Measurements from ENCODE around the gene ZNF804B.

ZNF804B gene

DNA sequence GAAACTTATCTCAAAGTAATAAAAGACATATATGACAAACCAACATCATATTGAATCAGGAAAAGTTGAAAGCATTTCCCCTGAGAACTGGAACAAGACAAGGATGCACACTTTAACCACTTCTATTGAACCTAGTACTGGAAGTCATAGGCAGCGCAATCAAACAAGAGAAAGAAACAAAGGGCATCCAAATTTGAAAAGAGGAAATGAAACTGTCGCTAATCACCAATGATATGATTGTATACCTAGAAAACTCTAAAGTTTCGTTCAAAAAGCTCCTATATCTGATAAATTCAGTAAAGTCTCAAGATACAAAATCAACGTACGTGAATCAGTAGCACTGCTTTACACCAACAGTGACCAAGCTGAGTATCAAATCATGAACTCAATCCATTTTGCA, 173.8 kb downstream of the ZNF804B start (continued):
- TF ChIP-seq ZNF701 (tag by site-specific recombination; IDR thresholded peaks at IDR 0.05) (no peak), ZNF560 (tag by site-specific recombination; IDR thresholded peaks at IDR 0.05; ENCODE audit: borderline replicate concordance) (no peak), ZXDB (tag by site-specific recombination; IDR thresholded peaks at IDR 0.05) (no peak)
- TF ChIP-seq, protein P1, sequence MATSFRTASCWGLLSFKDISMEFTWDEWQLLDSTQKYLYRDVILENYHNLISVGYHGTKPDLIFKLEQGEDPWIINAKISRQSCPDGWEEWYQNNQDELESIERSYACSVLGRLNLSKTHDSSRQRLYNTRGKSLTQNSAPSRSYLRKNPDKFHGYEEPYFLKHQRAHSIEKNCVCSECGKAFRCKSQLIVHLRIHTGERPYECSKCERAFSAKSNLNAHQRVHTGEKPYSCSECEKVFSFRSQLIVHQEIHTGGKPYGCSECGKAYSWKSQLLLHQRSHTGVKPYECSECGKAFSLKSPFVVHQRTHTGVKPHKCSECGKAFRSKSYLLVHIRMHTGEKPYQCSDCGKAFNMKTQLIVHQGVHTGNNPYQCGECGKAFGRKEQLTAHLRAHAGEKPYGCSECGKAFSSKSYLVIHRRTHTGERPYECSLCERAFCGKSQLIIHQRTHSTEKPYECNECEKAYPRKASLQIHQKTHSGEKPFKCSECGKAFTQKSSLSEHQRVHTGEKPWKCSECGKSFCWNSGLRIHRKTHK (tag by site-specific recombination; IDR thresholded peaks at IDR 0.05): no peak

DNA sequence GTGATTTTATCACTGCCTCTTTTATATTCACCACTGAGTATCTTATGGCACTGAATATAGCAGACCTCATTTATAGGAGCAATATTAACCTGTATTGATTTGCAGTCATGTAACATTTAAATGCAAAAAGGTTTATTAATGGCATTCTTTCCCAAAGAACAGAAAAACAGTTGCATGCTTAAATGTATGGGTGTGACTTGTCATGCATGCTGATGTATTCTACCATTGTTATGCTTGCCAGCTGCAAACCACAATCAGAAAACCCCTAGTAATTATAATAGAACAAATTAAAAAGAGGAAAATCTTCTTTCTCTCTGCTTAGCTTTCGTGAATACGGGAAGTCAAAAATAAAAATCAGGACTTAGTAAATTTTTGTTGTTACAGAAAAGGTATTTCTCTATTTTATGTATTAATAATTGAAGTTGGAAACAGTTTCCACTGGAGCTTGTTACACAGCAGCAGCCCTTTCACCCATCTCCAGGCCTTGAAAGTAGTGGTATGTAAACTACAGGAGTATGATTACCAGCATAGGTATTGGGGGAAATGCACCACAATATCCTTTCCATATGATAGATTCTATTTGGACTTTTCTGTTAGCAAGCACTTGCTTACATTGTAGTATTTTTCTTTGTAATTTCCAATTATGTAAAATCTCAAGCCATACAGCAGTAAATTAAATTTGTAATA, 183.5 kb downstream of the ZNF804B start:
- Histone ChIP-seq H3K4me1 (ENCODE audit: control insufficient read depth, insufficient read depth, low read length) (no peaks in the 10 kb centered on the region), H3K27ac (ENCODE audit: extremely low read depth, low read depth, low read length) (no peak overlapping the region), H3K36me3 (ENCODE audit: control insufficient read depth in 2 of 2, insufficient read depth in 1 of 2, low read length in 2 of 2) (no peaks in the 10 kb centered on the region), H3K4me3 (ENCODE audit: low read depth, low read length) (no peak overlapping the region), H3K9me3 (ENCODE audit: control insufficient read depth, insufficient read depth, low read depth, low read length) (no peaks in the 10 kb centered on the region)
- TF ChIP-seq ZNF138 (tag by site-specific recombination; IDR thresholded peaks at IDR 0.05; ENCODE audit: borderline replicate concordance): no peak
- POLR2A ChIA-PET: no interaction called here
- CTCF ChIA-PET: interaction anchor here (0.5 kb wide), 1 partner anchor 357 kb away, joined by 4 read pairs; no protein-coding TSS in a partner anchor

DNA sequence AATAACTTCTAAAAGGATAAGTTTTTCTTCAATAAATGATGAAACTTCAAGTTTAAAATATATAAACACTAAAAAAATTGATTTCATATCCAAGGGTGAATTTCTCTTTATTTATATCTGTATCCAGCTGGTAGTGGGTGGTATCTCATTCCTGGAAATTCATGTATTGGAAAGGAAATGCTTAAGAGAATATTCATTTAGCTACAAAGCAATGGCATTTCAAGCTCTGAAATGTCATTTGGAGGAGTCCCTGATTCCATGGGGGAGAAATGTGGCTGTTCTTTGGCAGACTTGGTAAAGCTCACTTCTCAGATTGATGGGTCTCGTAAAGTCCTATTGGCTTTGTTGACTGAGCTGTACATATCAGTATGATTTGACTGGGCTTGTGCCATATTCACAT, 192.3 kb downstream of the ZNF804B start:
- Histone ChIP-seq H3K27ac (ENCODE audit: extremely low read depth, low read depth, low read length) (no peak overlapping the region), H3K4me3 (ENCODE audit: low read depth, low read length) (no peak overlapping the region), H3K4me1 (ENCODE audit: control insufficient read depth, insufficient read depth, low read length) (no peaks in the 10 kb centered on the region), H3K36me3 (ENCODE audit: control insufficient read depth in 2 of 2, insufficient read depth in 1 of 2, low read length in 2 of 2) (no peaks in the 10 kb centered on the region), H3K9me3 (ENCODE audit: control insufficient read depth, insufficient read depth, low read depth, low read length) (no peaks in the 10 kb centered on the region)
- CTCF ChIA-PET: no interaction called here
- POLR2A ChIA-PET: no interaction called here
- no peak for TF ChIP-seq ZNF19 (tag by site-specific recombination; IDR thresholded peaks at IDR 0.05; ENCODE audit: low read depth)

DNA sequence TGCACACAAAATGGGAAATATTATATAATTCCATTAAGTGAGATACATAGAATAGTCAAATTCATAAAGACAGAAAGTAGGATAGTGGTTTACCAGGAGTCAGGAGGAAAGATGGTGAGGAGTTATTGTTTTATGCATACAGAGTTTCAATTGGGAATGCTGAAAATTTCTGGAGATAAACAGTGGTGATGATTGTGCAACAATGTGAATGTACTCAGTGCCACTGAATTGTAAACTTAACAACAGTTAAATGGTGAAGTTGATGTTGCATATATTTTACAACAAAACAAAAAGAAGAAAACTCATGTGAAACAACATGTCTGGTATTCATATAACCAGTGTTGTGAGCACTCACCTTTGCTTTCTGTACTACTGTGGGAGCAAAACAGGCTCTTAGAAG, 204.9 kb downstream of the ZNF804B start:
- H3K9me3 ChIP-seq (ENCODE audit: control insufficient read depth, insufficient read depth, low read depth, low read length): no peaks in the 10 kb centered on the region
- no peaks in the 10 kb centered on the region for H3K36me3 ChIP-seq (ENCODE audit: control insufficient read depth in 2 of 2, insufficient read depth in 1 of 2, low read length in 2 of 2)
- ChIA-PET POLR2A (no interaction called here), CTCF (no interaction called here)
- no peaks in the 10 kb centered on the region for H3K4me1 ChIP-seq (ENCODE audit: control insufficient read depth, insufficient read depth, low read length)
- no peak overlapping the region for H3K4me3 ChIP-seq (ENCODE audit: low read depth, low read length)
- H3K27ac ChIP-seq (ENCODE audit: extremely low read depth, low read depth, low read length): no peak overlapping the region
- TF ChIP-seq ZNF138 (tag by site-specific recombination; IDR thresholded peaks at IDR 0.05; ENCODE audit: borderline replicate concordance): no peak
- TF ChIP-seq ZNF404 (tag by site-specific recombination; IDR thresholded peaks at IDR 0.05): no peak
- no peak for TF ChIP-seq ZNF416 (tag by site-specific recombination; IDR thresholded peaks at IDR 0.05)
- TF ChIP-seq ZNF114 (tag by site-specific recombination; IDR thresholded peaks at IDR 0.05): no peak
- TF ChIP-seq, protein P2, sequence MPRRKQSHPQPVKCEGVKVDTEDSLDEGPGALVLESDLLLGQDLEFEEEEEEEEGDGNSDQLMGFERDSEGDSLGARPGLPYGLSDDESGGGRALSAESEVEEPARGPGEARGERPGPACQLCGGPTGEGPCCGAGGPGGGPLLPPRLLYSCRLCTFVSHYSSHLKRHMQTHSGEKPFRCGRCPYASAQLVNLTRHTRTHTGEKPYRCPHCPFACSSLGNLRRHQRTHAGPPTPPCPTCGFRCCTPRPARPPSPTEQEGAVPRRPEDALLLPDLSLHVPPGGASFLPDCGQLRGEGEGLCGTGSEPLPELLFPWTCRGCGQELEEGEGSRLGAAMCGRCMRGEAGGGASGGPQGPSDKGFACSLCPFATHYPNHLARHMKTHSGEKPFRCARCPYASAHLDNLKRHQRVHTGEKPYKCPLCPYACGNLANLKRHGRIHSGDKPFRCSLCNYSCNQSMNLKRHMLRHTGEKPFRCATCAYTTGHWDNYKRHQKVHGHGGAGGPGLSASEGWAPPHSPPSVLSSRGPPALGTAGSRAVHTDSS (tag by site-specific recombination; IDR thresholded peaks at IDR 0.05): no peak
- TF ChIP-seq, protein P3, sequence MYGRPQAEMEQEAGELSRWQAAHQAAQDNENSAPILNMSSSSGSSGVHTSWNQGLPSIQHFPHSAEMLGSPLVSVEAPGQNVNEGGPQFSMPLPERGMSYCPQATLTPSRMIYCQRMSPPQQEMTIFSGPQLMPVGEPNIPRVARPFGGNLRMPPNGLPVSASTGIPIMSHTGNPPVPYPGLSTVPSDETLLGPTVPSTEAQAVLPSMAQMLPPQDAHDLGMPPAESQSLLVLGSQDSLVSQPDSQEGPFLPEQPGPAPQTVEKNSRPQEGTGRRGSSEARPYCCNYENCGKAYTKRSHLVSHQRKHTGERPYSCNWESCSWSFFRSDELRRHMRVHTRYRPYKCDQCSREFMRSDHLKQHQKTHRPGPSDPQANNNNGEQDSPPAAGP (tag by site-specific recombination; IDR thresholded peaks at IDR 0.05): no peak
- no peak for TF ChIP-seq EGR2 (tag by site-specific recombination; IDR thresholded peaks at IDR 0.05; ENCODE audit: low read depth)
- TF ChIP-seq, protein P4, sequence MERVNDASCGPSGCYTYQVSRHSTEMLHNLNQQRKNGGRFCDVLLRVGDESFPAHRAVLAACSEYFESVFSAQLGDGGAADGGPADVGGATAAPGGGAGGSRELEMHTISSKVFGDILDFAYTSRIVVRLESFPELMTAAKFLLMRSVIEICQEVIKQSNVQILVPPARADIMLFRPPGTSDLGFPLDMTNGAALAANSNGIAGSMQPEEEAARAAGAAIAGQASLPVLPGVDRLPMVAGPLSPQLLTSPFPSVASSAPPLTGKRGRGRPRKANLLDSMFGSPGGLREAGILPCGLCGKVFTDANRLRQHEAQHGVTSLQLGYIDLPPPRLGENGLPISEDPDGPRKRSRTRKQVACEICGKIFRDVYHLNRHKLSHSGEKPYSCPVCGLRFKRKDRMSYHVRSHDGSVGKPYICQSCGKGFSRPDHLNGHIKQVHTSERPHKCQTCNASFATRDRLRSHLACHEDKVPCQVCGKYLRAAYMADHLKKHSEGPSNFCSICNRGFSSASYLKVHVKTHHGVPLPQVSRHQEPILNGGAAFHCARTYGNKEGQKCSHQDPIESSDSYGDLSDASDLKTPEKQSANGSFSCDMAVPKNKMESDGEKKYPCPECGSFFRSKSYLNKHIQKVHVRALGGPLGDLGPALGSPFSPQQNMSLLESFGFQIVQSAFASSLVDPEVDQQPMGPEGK (tag by site-specific recombination; IDR thresholded peaks at IDR 0.05): no peak
- TF ChIP-seq, protein P5, sequence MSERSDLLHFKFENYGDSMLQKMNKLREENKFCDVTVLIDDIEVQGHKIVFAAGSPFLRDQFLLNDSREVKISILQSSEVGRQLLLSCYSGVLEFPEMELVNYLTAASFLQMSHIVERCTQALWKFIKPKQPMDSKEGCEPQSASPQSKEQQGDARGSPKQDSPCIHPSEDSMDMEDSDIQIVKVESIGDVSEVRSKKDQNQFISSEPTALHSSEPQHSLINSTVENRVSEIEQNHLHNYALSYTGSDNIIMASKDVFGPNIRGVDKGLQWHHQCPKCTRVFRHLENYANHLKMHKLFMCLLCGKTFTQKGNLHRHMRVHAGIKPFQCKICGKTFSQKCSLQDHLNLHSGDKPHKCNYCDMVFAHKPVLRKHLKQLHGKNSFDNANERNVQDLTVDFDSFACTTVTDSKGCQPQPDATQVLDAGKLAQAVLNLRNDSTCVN (tag by site-specific recombination; optimal IDR thresholded peaks at IDR 0.05): no peak
- no peak for TF ChIP-seq GLI4 (tag by site-specific recombination; IDR thresholded peaks at IDR 0.05)
- TF ChIP-seq, protein P6, sequence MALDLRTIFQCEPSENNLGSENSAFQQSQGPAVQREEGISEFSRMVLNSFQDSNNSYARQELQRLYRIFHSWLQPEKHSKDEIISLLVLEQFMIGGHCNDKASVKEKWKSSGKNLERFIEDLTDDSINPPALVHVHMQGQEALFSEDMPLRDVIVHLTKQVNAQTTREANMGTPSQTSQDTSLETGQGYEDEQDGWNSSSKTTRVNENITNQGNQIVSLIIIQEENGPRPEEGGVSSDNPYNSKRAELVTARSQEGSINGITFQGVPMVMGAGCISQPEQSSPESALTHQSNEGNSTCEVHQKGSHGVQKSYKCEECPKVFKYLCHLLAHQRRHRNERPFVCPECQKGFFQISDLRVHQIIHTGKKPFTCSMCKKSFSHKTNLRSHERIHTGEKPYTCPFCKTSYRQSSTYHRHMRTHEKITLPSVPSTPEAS (tag by site-specific recombination; IDR thresholded peaks at IDR 0.05): no peak
- TF ChIP-seq ZNF341 (tag by site-specific recombination; IDR thresholded peaks at IDR 0.05; ENCODE audit: low read depth): no peak
- TF ChIP-seq OVOL3 (tag by site-specific recombination; IDR thresholded peaks at IDR 0.05): no peak
- TF ChIP-seq, protein P7, sequence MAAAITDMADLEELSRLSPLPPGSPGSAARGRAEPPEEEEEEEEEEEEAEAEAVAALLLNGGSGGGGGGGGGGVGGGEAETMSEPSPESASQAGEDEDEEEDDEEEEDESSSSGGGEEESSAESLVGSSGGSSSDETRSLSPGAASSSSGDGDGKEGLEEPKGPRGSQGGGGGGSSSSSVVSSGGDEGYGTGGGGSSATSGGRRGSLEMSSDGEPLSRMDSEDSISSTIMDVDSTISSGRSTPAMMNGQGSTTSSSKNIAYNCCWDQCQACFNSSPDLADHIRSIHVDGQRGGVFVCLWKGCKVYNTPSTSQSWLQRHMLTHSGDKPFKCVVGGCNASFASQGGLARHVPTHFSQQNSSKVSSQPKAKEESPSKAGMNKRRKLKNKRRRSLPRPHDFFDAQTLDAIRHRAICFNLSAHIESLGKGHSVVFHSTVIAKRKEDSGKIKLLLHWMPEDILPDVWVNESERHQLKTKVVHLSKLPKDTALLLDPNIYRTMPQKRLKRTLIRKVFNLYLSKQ (tag by site-specific recombination; IDR thresholded peaks at IDR 0.05; ENCODE audit: borderline replicate concordance): no peak

Data from HEK293 (cell line).